Activated CD4-positive, alpha-beta T cell treated with anti-CD3 and anti-CD28 coated beads, Interleukin-2, amount 50 U/mL, for 24 hours (primary cell): ENCODE measurements around the gene ZBED4.

ENCODE experiments used
- DNase-seq, 2 donors: peaks; one replicate each; pipeline ENCODE4 v3.0.0-alpha.2; 2020; ENCODE audit warnings: low read depth in 1 of 2, low spot score in 1 of 2

The ZBED4 gene

DNA sequence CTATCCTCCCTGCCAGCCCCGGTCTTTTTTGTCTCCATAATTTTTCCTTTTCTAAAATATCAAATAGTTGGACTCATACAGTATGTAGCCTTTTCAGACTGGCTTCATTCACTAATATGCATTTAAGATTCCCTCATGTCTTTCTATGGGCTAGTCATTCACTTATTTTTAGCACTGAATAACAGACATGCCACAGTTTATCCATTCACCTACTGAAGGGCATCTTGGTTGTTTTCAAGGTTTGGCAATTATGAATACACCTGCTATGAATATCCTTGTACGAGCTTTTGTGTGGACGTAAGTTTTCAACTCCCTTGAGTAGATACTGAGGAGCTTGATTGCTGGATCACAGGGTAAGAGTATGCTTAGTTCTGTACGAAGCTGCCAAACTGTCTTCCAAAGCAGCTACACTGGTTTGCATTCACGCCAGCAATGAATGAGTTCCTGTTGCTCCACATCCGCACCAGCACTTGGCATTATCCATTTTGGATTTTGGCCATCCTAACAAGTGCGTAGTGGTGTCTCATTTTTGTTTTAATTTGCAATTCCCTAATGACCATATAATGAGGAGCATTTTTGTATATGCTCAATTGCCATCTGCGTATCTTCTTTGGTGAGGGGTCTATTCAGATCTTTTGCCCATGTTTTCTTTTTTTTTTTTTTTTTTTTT is 43.5 kb downstream of the ZBED4 start:
- no peak for DNase-seq

DNA sequence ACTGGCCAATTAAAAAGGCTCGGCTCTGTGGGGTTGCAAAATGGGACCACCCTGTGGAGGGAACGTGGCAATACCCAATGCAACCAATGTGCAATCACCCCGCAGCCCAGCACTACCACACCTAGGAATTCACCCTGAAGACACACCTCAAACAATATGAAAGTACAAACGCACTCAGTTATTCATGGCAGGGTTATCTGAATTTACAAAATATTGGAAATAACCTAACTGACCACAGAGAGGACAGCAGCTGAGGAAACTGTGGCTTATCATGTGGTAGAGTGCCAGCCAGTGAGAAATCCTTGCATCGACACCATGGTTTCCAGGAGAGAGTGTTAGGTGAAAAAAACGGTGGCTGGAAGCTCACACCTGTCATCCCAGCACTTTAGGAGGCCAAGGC is 45.9 kb downstream of the ZBED4 start:
- no peak for DNase-seq

- DNase-seq, result no peak
Measured at GRCh38 chr22:49900441-49901230, 47.0 kb downstream of the ZBED4 start.

- no peak for DNase-seq
Measured at GRCh38 chr22:49901457-49901856, 47.8 kb downstream of the ZBED4 start.

DNA sequence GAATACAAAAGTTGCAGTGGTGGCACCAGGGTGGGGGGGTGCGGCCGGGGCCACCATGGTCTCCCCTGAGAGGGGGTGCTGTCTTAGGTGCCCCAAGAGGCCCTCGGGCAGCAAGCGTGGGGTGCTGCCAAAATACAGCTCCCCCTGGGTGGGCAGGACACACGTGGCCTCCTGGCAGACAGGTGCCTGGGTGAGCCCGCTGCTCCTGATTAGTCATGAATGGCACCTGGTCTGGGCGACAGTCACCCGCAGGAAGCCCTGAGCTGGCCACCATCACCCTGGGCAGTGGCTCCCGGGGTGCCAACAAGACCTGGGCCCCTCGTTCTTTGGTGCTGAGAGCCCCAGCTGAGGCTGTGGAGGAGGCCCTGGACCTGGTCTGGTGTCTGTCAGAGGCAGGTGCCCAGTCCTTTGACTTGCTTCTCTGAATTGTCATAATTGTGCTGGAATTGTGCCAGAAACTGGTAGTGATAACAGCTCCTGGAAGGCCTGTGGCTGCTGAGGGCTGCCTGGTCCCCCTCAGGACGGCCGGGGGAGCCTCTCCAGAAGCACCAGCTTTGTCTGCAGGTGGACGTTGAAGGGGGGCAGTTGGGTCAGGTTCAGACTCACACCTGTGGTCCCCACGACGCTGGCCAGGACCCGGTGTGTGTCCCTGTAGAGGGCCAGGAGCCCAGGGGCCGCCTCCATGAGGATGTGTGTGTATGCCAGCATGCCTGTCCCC is 49.8 kb downstream of the ZBED4 start:
- no peak for DNase-seq

- DNase-seq, result no peak
Measured at GRCh38 chr22:49904040-49904369, 50.4 kb downstream of the ZBED4 start.

GRCh38 chr22:49905465-49905864 is 51.8 kb downstream of the ZBED4 start:
- DNase-seq, result no peak

- DNase-seq, result no peak
Measured at GRCh38 chr22:49906071-49906798, 52.6 kb downstream of the ZBED4 start.

GRCh38 chr22:49906799-49907290 is 53.2 kb downstream of the ZBED4 start:
- no peak for DNase-seq

DNA sequence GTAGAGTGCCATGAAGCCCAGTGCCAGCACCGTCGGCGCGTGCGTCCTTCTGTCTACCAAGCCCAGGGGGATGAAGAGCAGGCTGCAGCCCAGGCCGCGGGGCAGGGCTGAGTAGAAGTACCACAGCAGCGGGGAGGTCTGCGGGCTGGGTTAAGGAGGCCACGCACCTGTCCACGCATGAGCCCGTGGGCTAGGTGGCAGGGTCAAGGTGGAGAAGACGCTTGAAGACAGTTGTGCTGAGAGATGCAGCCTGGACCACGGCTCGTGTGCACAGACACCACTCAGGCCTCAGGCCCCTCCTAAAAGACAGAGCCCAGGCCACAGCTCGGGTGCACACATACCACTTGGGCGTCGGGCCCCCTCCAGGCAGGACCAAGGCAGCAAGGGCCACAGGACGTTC is 54.2 kb downstream of the ZBED4 start:
- no peak for DNase-seq

DNA sequence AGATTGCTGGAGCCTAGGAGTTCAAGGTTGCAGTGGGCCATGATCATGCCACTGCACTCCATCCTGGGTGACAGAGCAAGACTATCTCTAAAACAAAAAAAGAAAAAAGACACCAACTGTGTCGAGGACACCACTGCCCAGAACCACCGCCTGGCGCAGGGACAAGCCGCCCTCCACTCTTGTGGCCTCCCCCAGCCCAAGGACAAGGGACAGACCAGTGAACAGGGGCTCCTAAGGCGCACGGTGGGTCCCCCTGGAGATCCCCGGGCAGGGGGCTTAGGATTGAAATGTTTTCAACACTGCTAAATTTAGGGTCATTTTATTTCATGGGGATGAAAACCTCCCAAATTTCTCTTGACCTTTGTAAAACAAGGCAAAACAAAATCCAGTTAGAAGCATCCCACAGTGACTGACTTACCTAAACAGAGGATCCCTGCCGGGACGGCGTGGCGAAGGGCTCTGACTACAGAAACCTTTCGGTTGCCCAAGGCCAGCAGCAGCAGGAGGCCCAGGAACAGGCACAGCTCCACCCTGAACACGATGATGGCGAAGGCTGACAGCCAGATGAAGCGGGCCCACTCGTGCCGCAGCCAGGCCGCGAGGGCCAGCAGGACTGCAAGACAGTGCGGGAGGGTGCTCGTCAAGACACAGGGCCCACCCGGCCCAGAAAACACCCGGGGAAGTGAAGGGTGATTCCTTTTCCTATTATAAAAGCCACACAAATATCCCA is 56.0 kb downstream of the ZBED4 start:
- DNase-seq, result no peak

DNA sequence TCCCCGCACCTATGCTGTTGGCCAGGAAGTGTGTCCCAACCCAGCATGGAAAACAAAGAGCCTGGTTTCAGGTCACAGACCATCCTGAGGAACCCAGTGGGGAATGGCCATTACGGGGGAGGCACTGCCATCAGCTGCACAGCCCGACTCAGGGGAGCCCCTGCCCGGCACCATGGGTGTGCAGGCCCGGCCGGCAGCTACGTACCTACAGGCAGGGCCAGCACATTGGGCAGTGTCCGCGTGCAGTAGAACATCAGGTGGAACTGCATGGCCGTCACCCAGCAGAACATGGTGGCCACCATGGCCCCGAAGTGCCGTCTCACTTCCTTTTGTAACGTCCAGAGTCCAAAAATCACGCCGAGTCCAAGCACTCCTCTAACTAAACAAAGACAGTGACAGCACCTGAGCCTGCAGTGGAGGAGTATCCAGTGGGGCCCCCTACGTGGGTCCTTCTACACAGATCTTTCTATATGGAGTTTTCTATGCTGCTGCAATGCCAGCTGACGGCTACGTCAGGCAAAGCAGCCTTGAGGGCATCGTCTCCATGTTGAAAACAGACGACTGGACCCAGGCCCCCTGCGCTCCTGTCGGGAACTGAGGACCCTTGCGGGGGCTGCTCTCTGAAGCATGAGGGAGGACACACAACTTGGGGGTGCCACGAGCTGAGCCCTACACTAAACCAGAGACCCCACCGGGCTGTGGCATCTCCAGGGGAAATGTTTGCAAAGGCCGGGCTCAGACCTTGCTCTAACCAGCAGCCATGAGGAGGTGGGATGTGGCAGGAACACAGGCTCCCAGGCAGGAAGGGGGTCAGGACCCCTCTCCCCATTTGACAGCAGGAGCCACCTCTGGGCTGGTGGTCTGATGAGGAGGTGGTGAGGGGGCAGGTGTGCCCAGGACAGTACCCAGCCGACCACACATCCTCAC is 56.8 kb downstream of the ZBED4 start:
- DNase-seq, result no peak

DNA sequence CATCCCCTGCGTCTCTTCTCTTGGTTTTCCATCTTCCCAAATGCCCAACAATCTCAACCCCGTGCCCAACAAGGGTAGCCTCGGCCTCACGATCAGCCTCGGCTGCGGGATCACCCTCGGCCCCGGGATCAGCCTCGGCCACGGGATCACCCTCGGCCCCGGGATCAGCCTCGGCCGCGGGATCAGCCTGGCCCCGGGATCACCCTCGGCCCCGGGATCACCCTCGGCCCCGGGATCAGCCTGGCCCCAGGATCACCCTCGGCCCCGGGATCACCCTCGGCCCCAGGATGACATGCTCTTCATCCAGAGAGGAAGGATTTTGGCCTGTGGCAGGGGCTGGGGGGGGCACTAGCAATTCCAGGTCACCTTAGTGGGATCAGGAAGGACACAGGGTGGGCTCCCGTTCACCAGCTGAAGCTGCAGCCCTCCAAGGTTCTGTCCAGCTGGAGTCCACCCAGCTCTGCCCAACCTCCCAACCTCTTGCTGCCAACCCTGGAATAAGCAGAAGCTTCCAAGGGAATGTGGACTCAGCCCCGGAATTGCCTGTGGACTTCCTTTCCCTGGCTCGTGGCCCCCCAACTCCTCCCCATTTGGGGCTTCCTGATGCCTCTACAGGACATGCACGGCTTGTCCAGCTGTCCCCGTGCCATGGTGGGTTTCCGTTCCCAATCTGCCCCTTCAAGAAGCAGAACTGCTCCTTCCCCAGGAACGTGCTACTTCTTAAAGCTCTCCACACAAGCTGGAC is 58.4 kb downstream of the ZBED4 start:
- DNase-seq, result no peak

GRCh38 chr22:49913026-49913425 is 59.4 kb downstream of the ZBED4 start:
- no peak for DNase-seq

DNA sequence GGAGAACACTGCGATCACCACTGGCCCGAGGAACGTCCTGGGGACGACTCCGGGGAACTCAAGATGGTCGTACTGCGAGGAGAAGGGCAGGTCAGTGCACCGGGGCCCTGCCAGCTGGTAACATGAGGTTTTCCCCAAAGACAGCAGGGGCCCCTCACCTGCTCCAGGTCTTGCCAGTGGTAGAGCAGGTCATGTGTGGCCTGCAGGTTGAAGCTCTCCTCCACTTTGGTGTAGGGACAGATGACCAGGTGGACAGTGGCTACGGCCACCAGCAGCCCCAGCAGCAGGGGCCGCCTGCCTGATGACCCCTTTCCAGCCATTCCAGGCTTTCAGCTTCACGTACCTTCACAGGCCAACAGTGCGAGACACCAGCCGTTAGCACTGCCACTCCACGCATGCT is 59.8 kb downstream of the ZBED4 start:
- no peak for DNase-seq

GRCh38 chr22:49914256-49914655 is 60.6 kb downstream of the ZBED4 start:
- DNase-seq, result no peak

DNA sequence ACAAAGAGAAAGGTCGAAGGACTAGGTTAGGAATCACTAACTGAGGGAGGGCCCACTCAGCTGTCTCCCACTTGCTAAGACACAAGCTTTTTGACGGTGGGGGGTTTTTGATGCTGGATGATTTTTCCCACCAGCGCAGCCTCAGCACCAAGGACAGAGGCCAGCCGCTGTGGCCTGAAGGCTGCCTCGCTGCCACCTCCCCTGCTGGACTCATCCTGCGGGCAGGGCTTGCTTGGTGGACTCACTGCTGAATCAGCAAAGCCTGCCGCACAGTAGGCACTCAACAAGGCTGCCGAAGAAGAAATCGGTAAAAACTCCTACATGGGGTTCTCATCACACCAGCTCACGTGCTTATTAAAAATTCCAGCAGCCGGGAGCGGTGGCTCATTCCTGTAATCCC is 62.0 kb downstream of the ZBED4 start:
- DNase-seq, result no peak

DNA sequence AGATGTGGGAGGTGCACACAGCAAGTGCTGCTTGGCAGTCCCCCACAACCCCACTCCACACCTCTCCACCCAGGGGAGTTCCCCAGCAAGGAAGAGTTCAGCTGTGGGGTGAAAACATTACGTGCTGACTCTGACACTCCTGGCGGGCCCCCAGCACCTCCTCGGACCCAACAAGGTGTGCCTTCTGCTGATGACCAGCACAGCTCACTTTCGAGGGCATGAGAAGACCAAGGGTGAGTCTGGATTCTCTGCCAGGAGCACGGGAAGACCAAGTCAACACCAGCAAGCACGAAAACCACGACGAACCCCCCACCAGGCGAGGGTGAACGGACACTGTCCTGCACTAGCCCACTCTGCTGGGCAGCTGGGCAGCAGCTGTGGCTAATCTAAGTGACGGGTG is 63.2 kb downstream of the ZBED4 start:
- no peak for DNase-seq
